Measurements from ENCODE around the gene ODAD4. TPM values are rescaled to one million over a fixed set of nuclear protein-coding genes. Genes with fewer than 3 reads are reported as not detected.

The ODAD4 gene
- total RNA-seq, 2 experiments from 2014 or later, result 2.2 to 2.7 TPM

GRCh38 chr17:41939044-41939692 is 8.8 kb downstream of the ODAD4 start:
- no peak overlapping the region for H3K27ac Mint-ChIP-seq
- H3K27ac ChIP-seq (ENCODE audit: low read depth in 1 of 2, low read length in 2 of 2), result no peak overlapping the region
- H3K4me1 ChIP-seq (ENCODE audit: insufficient read depth, low read length), result no peaks in the 10 kb centered on the region
- H3K9me3 ChIP-seq (ENCODE audit: control insufficient read depth in 1 of 2, insufficient read depth in 1 of 2, low read length in 2 of 2), result no peaks in the 10 kb centered on the region
- no peaks in the 10 kb centered on the region for H3K36me3 Mint-ChIP-seq (ENCODE audit: low read depth)
- ATAC-seq (ENCODE audit: poor library complexity) (no peak), DNase-seq (no peak)
- H3K9me3 Mint-ChIP-seq, result no peaks in the 10 kb centered on the region
- no peaks in the 10 kb centered on the region for H3K27me3 ChIP-seq (ENCODE audit: control insufficient read depth in 1 of 2, insufficient read depth in 2 of 2, low read length in 2 of 2)
- no peaks in the 10 kb centered on the region for H3K4me1 Mint-ChIP-seq (ENCODE audit: low read depth)
- ChIA-PET POLR2A (interaction anchor here (0.6 kb wide), 1 partner anchor 135 kb away, joined by 3 read pairs; no protein-coding TSS in a partner anchor), CTCF (no interaction called here)
- intact Hi-C loops (cut with DNase I, micrococcal nuclease), result no loop called here
- H3K27me3 Mint-ChIP-seq, result no peaks in the 10 kb centered on the region
- no peak overlapping the region for H3K4me3 Mint-ChIP-seq
- no peak for TF ChIP-seq CTCF (IDR thresholded peaks at IDR 0.05)
- H3K36me3 ChIP-seq (ENCODE audit: insufficient read depth, low read length), result no peaks in the 10 kb centered on the region
- no peak overlapping the region for H3K4me3 ChIP-seq (ENCODE audit: low read length)

GRCh38 chr17:41939693-41940090 is 9.3 kb downstream of the ODAD4 start:
- Histone ChIP-seq H3K27ac (ENCODE audit: low read depth in 1 of 2, low read length in 2 of 2) (no peak overlapping the region), H3K4me1 (ENCODE audit: insufficient read depth, low read length) (no peaks in the 10 kb centered on the region), H3K27me3 (ENCODE audit: control insufficient read depth in 1 of 2, insufficient read depth in 2 of 2, low read length in 2 of 2) (no peaks in the 10 kb centered on the region), H3K36me3 (ENCODE audit: insufficient read depth, low read length) (no peaks in the 10 kb centered on the region), H3K4me3 (ENCODE audit: low read length) (no peak overlapping the region), H3K9me3 (ENCODE audit: control insufficient read depth in 1 of 2, insufficient read depth in 1 of 2, low read length in 2 of 2) (no peaks in the 10 kb centered on the region)
- Mint-ChIP-seq H3K4me1 (ENCODE audit: low read depth) (no peaks in the 10 kb centered on the region), H3K27me3 (no peaks in the 10 kb centered on the region), H3K9me3 (no peaks in the 10 kb centered on the region), H3K36me3 (ENCODE audit: low read depth) (no peaks in the 10 kb centered on the region), H3K4me3 (no peak overlapping the region), H3K27ac (no peak overlapping the region)
- TF ChIP-seq CTCF (IDR thresholded peaks at IDR 0.05), result no peak
- POLR2A ChIA-PET, result no interaction called here
- DNase-seq (no peak), ATAC-seq (ENCODE audit: poor library complexity) (no peak)
- intact Hi-C loops (cut with DNase I, micrococcal nuclease), result no loop called here
- CTCF ChIA-PET, result no interaction called here

GRCh38 chr17:41941168-41941567 is 10.8 kb downstream of the ODAD4 start:
- CTCF ChIA-PET, result no interaction called here
- H3K36me3 Mint-ChIP-seq (ENCODE audit: low read depth), result no peaks in the 10 kb centered on the region
- intact Hi-C loops (cut with DNase I, micrococcal nuclease), result no loop called here
- H3K4me3 Mint-ChIP-seq, result no peak overlapping the region
- H3K27ac Mint-ChIP-seq, result no peak overlapping the region
- Histone ChIP-seq H3K4me1 (ENCODE audit: insufficient read depth, low read length) (no peaks in the 10 kb centered on the region), H3K27ac (ENCODE audit: low read depth in 1 of 2, low read length in 2 of 2) (no peak overlapping the region), H3K36me3 (ENCODE audit: insufficient read depth, low read length) (no peaks in the 10 kb centered on the region), H3K27me3 (ENCODE audit: control insufficient read depth in 1 of 2, insufficient read depth in 2 of 2, low read length in 2 of 2) (no peaks in the 10 kb centered on the region), H3K4me3 (ENCODE audit: low read length) (no peak overlapping the region), H3K9me3 (ENCODE audit: control insufficient read depth in 1 of 2, insufficient read depth in 1 of 2, low read length in 2 of 2) (no peaks in the 10 kb centered on the region)
- H3K27me3 Mint-ChIP-seq, result no peaks in the 10 kb centered on the region
- DNase-seq (no peak), ATAC-seq (ENCODE audit: poor library complexity) (no peak)
- POLR2A ChIA-PET, result no interaction called here
- no peaks in the 10 kb centered on the region for H3K4me1 Mint-ChIP-seq (ENCODE audit: low read depth)
- no peaks in the 10 kb centered on the region for H3K9me3 Mint-ChIP-seq
- TF ChIP-seq CTCF (IDR thresholded peaks at IDR 0.05), result no peak

Measured in CD4-positive, alpha-beta T cell (primary cell).